ENCODE data around the gene NEU1. TPM values are rescaled to one million over a fixed set of nuclear protein-coding genes. Genes with fewer than 3 reads are reported as not detected.

NEU1 gene
- total and polyA plus RNA-seq, 4 donors = 27.6 to 42.4 (median 34.8) TPM

GRCh38 chr6:31888276-31889258 lies 25.9 kb upstream of the NEU1 start:
- H3K9me3 ChIP-seq (ENCODE audit: control insufficient read depth in 4 of 4, low read length in 3 of 4) = no peaks in the 10 kb centered on the region
- WGBS = 84% methylated on average over 43 of the region's 43 CpGs
- TF ChIP-seq CTCF (IDR thresholded peaks at IDR 0.05; ENCODE audit: low read depth, low read length, missing input control) (peak; percentile 40), TAF1 (conservative IDR thresholded peaks at IDR 0.05) (no peak), RAD21 (IDR thresholded peaks at IDR 0.05) (peak in 1 of 2 donors; percentile 71)
- peaks cover 11 to 66% (median 31%) of the 10 kb centered on the region in 4 donors for H3K36me3 ChIP-seq (ENCODE audit: control insufficient read depth in 4 of 4, insufficient read depth in 3 of 4, low read depth in 1 of 4, low read length in 3 of 4)
- no peaks in the 10 kb centered on the region for H3K4me1 ChIP-seq (ENCODE audit: control insufficient read depth in 4 of 4, insufficient read depth in 4 of 4, low read length in 3 of 4)
- no peak overlapping the region for H3K27ac ChIP-seq (ENCODE audit: low read depth in 1 of 2, low read length in 2 of 2)
- H3K9ac ChIP-seq (ENCODE audit: low read depth in 1 of 2, low read length in 2 of 2) = no peak overlapping the region
- DNase-seq (ENCODE audit: low spot score) = peak; percentile 67
- no peaks in the 10 kb centered on the region for H3K27me3 ChIP-seq (ENCODE audit: control insufficient read depth in 4 of 4, insufficient read depth in 4 of 4, low read length in 3 of 4)
- H3K4me3 ChIP-seq (ENCODE audit: low read depth in 1 of 3, low read length in 3 of 3) = no peak overlapping the region

DNA sequence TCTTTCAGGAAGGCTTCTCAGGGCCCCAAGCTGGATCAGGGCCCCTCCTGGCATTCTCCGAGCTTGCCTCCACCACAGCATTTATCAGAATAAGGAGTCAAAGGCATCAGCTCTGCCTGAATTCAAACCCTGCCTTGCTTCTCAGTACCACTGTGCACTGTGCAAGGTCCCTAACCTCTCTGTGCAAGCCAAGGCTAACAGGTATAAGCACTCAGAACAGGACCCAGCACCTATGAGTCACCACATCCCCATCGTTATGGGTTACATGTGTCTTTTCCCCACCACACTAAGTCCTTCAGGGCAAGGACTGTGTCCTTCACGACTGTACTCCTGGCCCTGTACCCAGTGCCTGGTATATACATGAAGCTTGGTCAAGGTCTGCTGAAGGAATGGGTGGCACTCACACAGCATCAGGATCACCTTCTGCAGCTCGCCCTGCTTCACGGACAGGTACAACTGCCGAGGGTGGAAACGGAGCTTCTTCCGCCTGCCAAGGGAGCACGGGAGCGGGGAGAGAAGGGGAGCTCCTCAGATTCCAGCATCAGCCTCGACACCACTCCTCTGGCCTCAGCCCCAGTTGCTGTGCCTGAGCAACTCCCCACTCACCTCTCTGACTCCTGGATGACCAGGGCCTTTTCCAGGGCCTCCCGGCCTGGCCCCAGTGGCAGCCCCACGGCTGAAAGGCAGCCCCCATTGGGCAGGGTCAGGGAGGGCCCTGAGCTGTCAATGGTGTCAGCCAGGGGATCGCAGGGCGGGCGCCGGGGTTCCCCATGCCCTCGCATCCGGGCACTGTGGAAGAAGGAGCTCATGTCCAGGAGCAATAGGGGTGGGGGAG lies 24.8 kb upstream of the NEU1 start:
- Histone ChIP-seq H3K27me3 (ENCODE audit: control insufficient read depth in 4 of 4, insufficient read depth in 4 of 4, low read length in 3 of 4) (no peaks in the 10 kb centered on the region), H3K4me3 (ENCODE audit: low read depth in 1 of 3, low read length in 3 of 3) (no peak overlapping the region), H3K4me1 (ENCODE audit: control insufficient read depth in 4 of 4, insufficient read depth in 4 of 4, low read length in 3 of 4) (no peaks in the 10 kb centered on the region), H3K9me3 (ENCODE audit: control insufficient read depth in 4 of 4, low read length in 3 of 4) (no peaks in the 10 kb centered on the region), H3K36me3 (ENCODE audit: control insufficient read depth in 4 of 4, insufficient read depth in 3 of 4, low read depth in 1 of 4, low read length in 3 of 4) (peaks cover 20 to 73% (median 32%) of the 10 kb centered on the region in 4 donors), H3K9ac (ENCODE audit: low read depth in 1 of 2, low read length in 2 of 2) (no peak overlapping the region), H3K27ac (ENCODE audit: low read depth in 1 of 2, low read length in 2 of 2) (no peak overlapping the region)
- TF ChIP-seq HNF4A (conservative IDR thresholded peaks at IDR 0.05) = no peak
- TF ChIP-seq RXRA (IDR thresholded peaks at IDR 0.05) = no peak
- TF ChIP-seq ZBTB33 (IDR thresholded peaks at IDR 0.05) = no peak
- TF ChIP-seq NR2F2 (IDR thresholded peaks at IDR 0.05) = no peak
- TF ChIP-seq, protein P1, sequence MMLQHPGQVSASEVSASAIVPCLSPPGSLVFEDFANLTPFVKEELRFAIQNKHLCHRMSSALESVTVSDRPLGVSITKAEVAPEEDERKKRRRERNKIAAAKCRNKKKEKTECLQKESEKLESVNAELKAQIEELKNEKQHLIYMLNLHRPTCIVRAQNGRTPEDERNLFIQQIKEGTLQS (IDR thresholded peaks at IDR 0.05) = no peak
- no peak for TF ChIP-seq TAF1 (conservative IDR thresholded peaks at IDR 0.05)
- no peak for TF ChIP-seq RAD21 (IDR thresholded peaks at IDR 0.05)
- no peak for TF ChIP-seq MAX (IDR thresholded peaks at IDR 0.05)
- TF ChIP-seq SP1 (IDR thresholded peaks at IDR 0.05) = no peak
- TF ChIP-seq CTCF (IDR thresholded peaks at IDR 0.05; ENCODE audit: low read depth, low read length, missing input control) = no peak
- no peak for TF ChIP-seq JUND (IDR thresholded peaks at IDR 0.05)
- TF ChIP-seq YY1 (IDR thresholded peaks at IDR 0.05) = no peak
- TF ChIP-seq FOXA1 (IDR thresholded peaks at IDR 0.05) = no peak
- TF ChIP-seq REST (IDR thresholded peaks at IDR 0.05) = no peak
- WGBS = 94% methylated on average over 19 of the region's 19 CpGs
- no peak for DNase-seq (ENCODE audit: low spot score)
